GM23338 (cell line): Measurements from ENCODE around the gene DUSP8. TPM values are rescaled to one million over a fixed set of nuclear protein-coding genes. Genes with fewer than 3 reads are reported as not detected.

ENCODE experiments used
- ATAC-seq: fragments of 200-7000 bp; cut with Tn5 transposase; 3 replicates; pipeline ENCODE4 v1.9.1; 2020
- DNase-seq: peaks from one replicate; pipeline ENCODE4 v3.0.0-alpha.2; 2015; ENCODE audit warnings: low spot score
- H2AFZ ChIP-seq: fragments of 200-600 bp; sonication (generic); 2 replicates; pipeline ENCODE4 v1.8.0; 2016; ENCODE audit warnings: antibody characterized with exemption, mild to moderate bottlenecking, moderate library complexity
- H3F3A ChIP-seq: fragments of 200-600 bp; sonication (generic); replicated peaks from 2 replicates; pipeline ENCODE4 v1.8.0; 2017; ENCODE audit warnings: antibody characterized with exemption, mixed run types, low read depth
- H3K27ac ChIP-seq: fragments of 200-600 bp; sonication (generic); 2 replicates; pipeline ENCODE4 v1.6.1; 2016; ENCODE audit warnings: low read depth
- H3K27me3 ChIP-seq: fragments of 200-600 bp; sonication (generic); 2 replicates; pipeline ENCODE4 v1.8.0; 2016; ENCODE audit warnings: mild to moderate bottlenecking, mixed run types, moderate library complexity; ENCODE audit not compliant: insufficient read depth
- H3K36me3 ChIP-seq: fragments of 200-600 bp; sonication (generic); 2 replicates; pipeline ENCODE4 v1.8.0; 2016; ENCODE audit warnings: mild to moderate bottlenecking; ENCODE audit not compliant: insufficient read depth
- H3K4me1 ChIP-seq: fragments of 200-600 bp; sonication (generic); 2 replicates; pipeline ENCODE4 v1.8.0; 2016; ENCODE audit warnings: mild to moderate bottlenecking, moderate library complexity; ENCODE audit not compliant: insufficient read depth
- H3K4me2 ChIP-seq: fragments of 200-600 bp; sonication (generic); 2 replicates; pipeline ENCODE4 v1.7.1; 2017; ENCODE audit warnings: mixed run types
- H3K4me3 ChIP-seq: fragments of 200-600 bp; sonication (generic); 2 replicates; pipeline ENCODE4 v1.6.1; 2016; ENCODE audit warnings: mixed run types
- H3K79me2 ChIP-seq: fragments of 200-600 bp; sonication (generic); replicated peaks from 2 replicates; pipeline ENCODE4 v1.8.0; 2017; ENCODE audit warnings: mild to moderate bottlenecking; ENCODE audit not compliant: insufficient read depth
- H3K9me2 ChIP-seq: fragments of 200-600 bp; sonication (generic); 2 replicates; pipeline ENCODE4 v1.8.0; 2017; ENCODE audit not compliant: insufficient read depth
- H4K20me1 ChIP-seq: fragments of 200-600 bp; sonication (generic); replicated peaks from 2 replicates; pipeline ENCODE4 v1.8.0; 2017; ENCODE audit warnings: mild to moderate bottlenecking; ENCODE audit not compliant: insufficient read depth
- H3K27ac Mint-ChIP-seq: 2 replicates; pipeline ENCODE4 v1.8.0; 2020; ENCODE audit warnings: inconsistent platforms, mild to moderate bottlenecking, moderate library complexity, mixed read lengths
- H3K27me3 Mint-ChIP-seq: 3 replicates; pipeline ENCODE4 v1.8.0; 2022; ENCODE audit warnings: low read depth, mild to moderate bottlenecking, moderate library complexity, mixed read lengths, inconsistent platforms; ENCODE audit not compliant: insufficient read depth, poor library complexity
- H3K36me3 Mint-ChIP-seq: 3 replicates; pipeline ENCODE4 v1.8.0; 2021; ENCODE audit warnings: low read depth, mild to moderate bottlenecking, inconsistent platforms, moderate library complexity, mixed read lengths
- H3K4me1 Mint-ChIP-seq: 3 replicates; pipeline ENCODE4 v1.8.0; 2020; ENCODE audit warnings: mild to moderate bottlenecking, inconsistent platforms, mixed read lengths
- H3K4me3 Mint-ChIP-seq: 3 replicates; pipeline ENCODE4 v1.8.0; 2021; ENCODE audit warnings: moderate library complexity, mild to moderate bottlenecking, inconsistent platforms, mixed read lengths
- H3K9me3 Mint-ChIP-seq: 3 replicates; pipeline ENCODE4 v1.8.0; 2020; ENCODE audit warnings: moderate library complexity, mild to moderate bottlenecking, inconsistent platforms, mixed read lengths
- CREB1 ChIP-seq: fragments of 250-450 bp; sonication (Bioruptor Pico); IDR thresholded peaks from 2 replicates; pipeline ENCODE4 v1.5.0; 2020; ENCODE audit warnings: low read depth, mild to moderate bottlenecking, moderate library complexity
- EZH2 ChIP-seq: fragments of 200-600 bp; sonication (generic); IDR thresholded peaks from one replicate; pipeline ENCODE4 v1.8.0; 2017; ENCODE audit warnings: antibody characterized with exemption, mild to moderate bottlenecking, low read depth; ENCODE audit not compliant: unreplicated experiment
- EZH2phosphoT487 ChIP-seq: fragments of 200-600 bp; sonication (generic); IDR thresholded peaks from one replicate; pipeline ENCODE4 v1.8.1; 2018; ENCODE audit warnings: antibody characterized with exemption; ENCODE audit not compliant: unreplicated experiment
- JUNB ChIP-seq: IDR thresholded peaks from one replicate; pipeline ENCODE4 v1.6.1; 2016; ENCODE audit warnings: antibody characterized with exemption; ENCODE audit not compliant: unreplicated experiment
- POLR2AphosphoS5 ChIP-seq: IDR thresholded peaks from 2 replicates; pipeline ENCODE4 v1.6.1; 2016; ENCODE audit warnings: antibody characterized with exemption, low read depth
- STAT1 ChIP-seq: IDR thresholded peaks from one replicate; pipeline ENCODE4 v1.6.1; 2016; ENCODE audit warnings: antibody characterized with exemption; ENCODE audit not compliant: unreplicated experiment
- polyA plus RNA-seq: library from polyadenylated mRNA; unstranded; fragments of >200 nt; fragmentation: Nextera tagmentation; extraction: Ambion mirVana; gene quantifications from 2 replicates; pipeline ENCODE4 v1.2.1, GENCODE V29; 2016
- total RNA-seq: library from RNA; depleted of rRNA; stranded (reverse); fragments of >200 nt; shearing (Covaris generic); gene quantifications from 2 replicates; pipeline ENCODE4 v1.2.3, GENCODE V29; 2014
- TF ChIP-seq, protein P1 (sequence below), 2 experiments: fragments of 200-600 bp in 1 of 2; sonication (generic) in 1 of 2; conservative IDR thresholded peaks; 2 replicates each; pipeline versions ENCODE4 v1.5.1 to v1.6.1; 2016 to 2017; ENCODE audit warnings: antibody characterized with exemption in 2 of 2, low read depth in 2 of 2, mild to moderate bottlenecking in 2 of 2, moderate library complexity in 1 of 2
- TF ChIP-seq, protein P2 (sequence below): IDR thresholded peaks from 2 replicates; pipeline ENCODE4 v1.6.1; 2016; ENCODE audit warnings: antibody characterized with exemption
- TF ChIP-seq, protein P3 (sequence below): fragments of 250-450 bp; sonication (Bioruptor Pico); IDR thresholded peaks from 2 replicates; pipeline ENCODE4 v1.5.0; 2020; ENCODE audit warnings: mild to moderate bottlenecking, moderate library complexity

Gene DUSP8
- total and polyA plus RNA-seq, 2 experiments from 2014 or later: 1.1 TPM

DNA sequence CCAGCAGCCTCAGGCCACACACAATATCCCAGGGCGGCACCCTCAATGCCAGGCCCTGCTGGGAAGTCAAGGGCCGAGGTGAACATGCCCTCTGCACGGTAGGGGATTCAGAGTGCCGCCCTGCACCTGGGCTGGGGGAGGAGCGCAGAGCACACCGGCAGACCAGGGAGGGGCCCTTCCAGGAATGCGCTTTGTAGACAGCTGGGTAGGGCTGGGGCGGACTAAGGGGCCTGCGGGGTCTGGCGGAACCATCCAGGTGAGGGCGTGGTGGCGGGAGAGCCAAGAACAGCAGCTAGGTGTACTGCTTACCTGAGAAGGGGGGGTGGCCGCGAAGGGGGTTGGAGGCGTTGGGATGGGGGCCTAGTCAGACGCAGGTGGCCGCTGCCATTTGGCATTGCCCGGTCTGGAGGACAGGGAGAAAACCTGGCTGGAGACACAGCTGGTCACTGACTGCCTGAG lies 26.0 kb downstream of the DUSP8 start:
- Mint-ChIP-seq H3K4me3 (peak overlapping the region; percentile 63; the same call in 2 of the 3 replicates), H3K9me3 (no peaks in the 10 kb centered on the region), H3K27me3 (peaks cover 39% of the 10 kb centered on the region), H3K27ac (no peak overlapping the region), H3K36me3 (no peaks in the 10 kb centered on the region), H3K4me1 (peaks cover 5% of the 10 kb centered on the region; the same call in 2 of the 3 replicates)
- ATAC-seq (peak; percentile 60), DNase-seq (peak; percentile 83)
- peak overlapping the region; percentile 88 for H3K4me2 ChIP-seq
- no peaks in the 10 kb centered on the region for H4K20me1 ChIP-seq
- peaks cover 13% of the 10 kb centered on the region; the same call in 1 of the 2 replicates for H3K4me1 ChIP-seq
- TF ChIP-seq POLR2AphosphoS5: no peak
- TF ChIP-seq, protein P1, sequence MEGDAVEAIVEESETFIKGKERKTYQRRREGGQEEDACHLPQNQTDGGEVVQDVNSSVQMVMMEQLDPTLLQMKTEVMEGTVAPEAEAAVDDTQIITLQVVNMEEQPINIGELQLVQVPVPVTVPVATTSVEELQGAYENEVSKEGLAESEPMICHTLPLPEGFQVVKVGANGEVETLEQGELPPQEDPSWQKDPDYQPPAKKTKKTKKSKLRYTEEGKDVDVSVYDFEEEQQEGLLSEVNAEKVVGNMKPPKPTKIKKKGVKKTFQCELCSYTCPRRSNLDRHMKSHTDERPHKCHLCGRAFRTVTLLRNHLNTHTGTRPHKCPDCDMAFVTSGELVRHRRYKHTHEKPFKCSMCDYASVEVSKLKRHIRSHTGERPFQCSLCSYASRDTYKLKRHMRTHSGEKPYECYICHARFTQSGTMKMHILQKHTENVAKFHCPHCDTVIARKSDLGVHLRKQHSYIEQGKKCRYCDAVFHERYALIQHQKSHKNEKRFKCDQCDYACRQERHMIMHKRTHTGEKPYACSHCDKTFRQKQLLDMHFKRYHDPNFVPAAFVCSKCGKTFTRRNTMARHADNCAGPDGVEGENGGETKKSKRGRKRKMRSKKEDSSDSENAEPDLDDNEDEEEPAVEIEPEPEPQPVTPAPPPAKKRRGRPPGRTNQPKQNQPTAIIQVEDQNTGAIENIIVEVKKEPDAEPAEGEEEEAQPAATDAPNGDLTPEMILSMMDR (conservative IDR thresholded peaks at IDR 0.05; ENCODE audit: low read depth in 2 of 2): peak in 1 of 2 experiments; percentile 23; a peak in 2 of 4 replicates
- H3F3A ChIP-seq: no peaks in the 10 kb centered on the region
- H3K9me2 ChIP-seq: no peaks in the 10 kb centered on the region
- H3K27ac ChIP-seq: no peak overlapping the region
- peaks cover 50% of the 10 kb centered on the region for H3K27me3 ChIP-seq
- H3K79me2 ChIP-seq: no peaks in the 10 kb centered on the region
- H3K4me3 ChIP-seq: peak overlapping the region; percentile 60
- H3K36me3 ChIP-seq: no peaks in the 10 kb centered on the region
- H2AFZ ChIP-seq: peak overlapping the region; percentile 87; the same call in 1 of the 2 replicates

DNA sequence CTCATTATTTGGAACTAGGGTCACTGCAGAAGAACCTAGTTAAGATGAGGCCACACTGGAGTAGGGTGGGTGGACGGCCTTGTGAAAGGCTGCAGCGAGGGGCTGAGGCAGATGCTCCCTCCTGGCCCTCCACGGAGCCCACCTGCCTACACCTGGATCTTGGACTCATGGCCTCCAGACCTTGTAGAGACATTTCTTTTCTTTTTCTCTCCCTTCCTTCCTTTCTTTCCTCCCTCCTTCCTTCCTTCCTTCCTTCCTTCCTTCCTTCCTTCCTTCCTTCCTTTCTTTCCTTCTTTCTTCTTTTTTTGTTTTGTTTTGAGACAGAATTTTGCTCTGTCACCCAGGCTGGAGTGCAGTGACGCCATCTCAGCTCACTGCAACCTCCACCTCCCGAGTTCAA lies 26.6 kb downstream of the DUSP8 start:
- Histone ChIP-seq H3K27ac (no peak overlapping the region), H3K27me3 (peaks cover 50% of the 10 kb centered on the region), H3K79me2 (no peaks in the 10 kb centered on the region), H3K4me2 (peak overlapping the region; percentile 88; the same call in 1 of the 2 replicates), H3K4me1 (peaks cover 13% of the 10 kb centered on the region; the same call in 1 of the 2 replicates), H2AFZ (no peak overlapping the region; the same call in 1 of the 2 replicates), H3K36me3 (no peaks in the 10 kb centered on the region), H3K9me2 (no peaks in the 10 kb centered on the region), H3F3A (no peaks in the 10 kb centered on the region), H4K20me1 (no peaks in the 10 kb centered on the region), H3K4me3 (peak overlapping the region; percentile 60; the same call in 1 of the 2 replicates)
- Mint-ChIP-seq H3K4me1 (peaks cover 5% of the 10 kb centered on the region; the same call in 2 of the 3 replicates), H3K36me3 (no peaks in the 10 kb centered on the region), H3K4me3 (0 out of 3 replicates have a peak overlapping the region, but pooled peaks have one; percentile 63), H3K9me3 (no peaks in the 10 kb centered on the region), H3K27ac (no peak overlapping the region), H3K27me3 (peaks cover 42% of the 10 kb centered on the region)
- ATAC-seq: no peak
- DNase-seq: no peak
- TF ChIP-seq JUNB (no peak), CREB1 (CRISPR knock-in tag) (no peak), EZH2 (no peak), POLR2AphosphoS5 (no peak), STAT1 (no peak), EZH2phosphoT487 (no peak)
- TF ChIP-seq, protein P2, sequence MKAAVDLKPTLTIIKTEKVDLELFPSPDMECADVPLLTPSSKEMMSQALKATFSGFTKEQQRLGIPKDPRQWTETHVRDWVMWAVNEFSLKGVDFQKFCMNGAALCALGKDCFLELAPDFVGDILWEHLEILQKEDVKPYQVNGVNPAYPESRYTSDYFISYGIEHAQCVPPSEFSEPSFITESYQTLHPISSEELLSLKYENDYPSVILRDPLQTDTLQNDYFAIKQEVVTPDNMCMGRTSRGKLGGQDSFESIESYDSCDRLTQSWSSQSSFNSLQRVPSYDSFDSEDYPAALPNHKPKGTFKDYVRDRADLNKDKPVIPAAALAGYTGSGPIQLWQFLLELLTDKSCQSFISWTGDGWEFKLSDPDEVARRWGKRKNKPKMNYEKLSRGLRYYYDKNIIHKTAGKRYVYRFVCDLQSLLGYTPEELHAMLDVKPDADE: no peak
- TF ChIP-seq, protein P3, sequence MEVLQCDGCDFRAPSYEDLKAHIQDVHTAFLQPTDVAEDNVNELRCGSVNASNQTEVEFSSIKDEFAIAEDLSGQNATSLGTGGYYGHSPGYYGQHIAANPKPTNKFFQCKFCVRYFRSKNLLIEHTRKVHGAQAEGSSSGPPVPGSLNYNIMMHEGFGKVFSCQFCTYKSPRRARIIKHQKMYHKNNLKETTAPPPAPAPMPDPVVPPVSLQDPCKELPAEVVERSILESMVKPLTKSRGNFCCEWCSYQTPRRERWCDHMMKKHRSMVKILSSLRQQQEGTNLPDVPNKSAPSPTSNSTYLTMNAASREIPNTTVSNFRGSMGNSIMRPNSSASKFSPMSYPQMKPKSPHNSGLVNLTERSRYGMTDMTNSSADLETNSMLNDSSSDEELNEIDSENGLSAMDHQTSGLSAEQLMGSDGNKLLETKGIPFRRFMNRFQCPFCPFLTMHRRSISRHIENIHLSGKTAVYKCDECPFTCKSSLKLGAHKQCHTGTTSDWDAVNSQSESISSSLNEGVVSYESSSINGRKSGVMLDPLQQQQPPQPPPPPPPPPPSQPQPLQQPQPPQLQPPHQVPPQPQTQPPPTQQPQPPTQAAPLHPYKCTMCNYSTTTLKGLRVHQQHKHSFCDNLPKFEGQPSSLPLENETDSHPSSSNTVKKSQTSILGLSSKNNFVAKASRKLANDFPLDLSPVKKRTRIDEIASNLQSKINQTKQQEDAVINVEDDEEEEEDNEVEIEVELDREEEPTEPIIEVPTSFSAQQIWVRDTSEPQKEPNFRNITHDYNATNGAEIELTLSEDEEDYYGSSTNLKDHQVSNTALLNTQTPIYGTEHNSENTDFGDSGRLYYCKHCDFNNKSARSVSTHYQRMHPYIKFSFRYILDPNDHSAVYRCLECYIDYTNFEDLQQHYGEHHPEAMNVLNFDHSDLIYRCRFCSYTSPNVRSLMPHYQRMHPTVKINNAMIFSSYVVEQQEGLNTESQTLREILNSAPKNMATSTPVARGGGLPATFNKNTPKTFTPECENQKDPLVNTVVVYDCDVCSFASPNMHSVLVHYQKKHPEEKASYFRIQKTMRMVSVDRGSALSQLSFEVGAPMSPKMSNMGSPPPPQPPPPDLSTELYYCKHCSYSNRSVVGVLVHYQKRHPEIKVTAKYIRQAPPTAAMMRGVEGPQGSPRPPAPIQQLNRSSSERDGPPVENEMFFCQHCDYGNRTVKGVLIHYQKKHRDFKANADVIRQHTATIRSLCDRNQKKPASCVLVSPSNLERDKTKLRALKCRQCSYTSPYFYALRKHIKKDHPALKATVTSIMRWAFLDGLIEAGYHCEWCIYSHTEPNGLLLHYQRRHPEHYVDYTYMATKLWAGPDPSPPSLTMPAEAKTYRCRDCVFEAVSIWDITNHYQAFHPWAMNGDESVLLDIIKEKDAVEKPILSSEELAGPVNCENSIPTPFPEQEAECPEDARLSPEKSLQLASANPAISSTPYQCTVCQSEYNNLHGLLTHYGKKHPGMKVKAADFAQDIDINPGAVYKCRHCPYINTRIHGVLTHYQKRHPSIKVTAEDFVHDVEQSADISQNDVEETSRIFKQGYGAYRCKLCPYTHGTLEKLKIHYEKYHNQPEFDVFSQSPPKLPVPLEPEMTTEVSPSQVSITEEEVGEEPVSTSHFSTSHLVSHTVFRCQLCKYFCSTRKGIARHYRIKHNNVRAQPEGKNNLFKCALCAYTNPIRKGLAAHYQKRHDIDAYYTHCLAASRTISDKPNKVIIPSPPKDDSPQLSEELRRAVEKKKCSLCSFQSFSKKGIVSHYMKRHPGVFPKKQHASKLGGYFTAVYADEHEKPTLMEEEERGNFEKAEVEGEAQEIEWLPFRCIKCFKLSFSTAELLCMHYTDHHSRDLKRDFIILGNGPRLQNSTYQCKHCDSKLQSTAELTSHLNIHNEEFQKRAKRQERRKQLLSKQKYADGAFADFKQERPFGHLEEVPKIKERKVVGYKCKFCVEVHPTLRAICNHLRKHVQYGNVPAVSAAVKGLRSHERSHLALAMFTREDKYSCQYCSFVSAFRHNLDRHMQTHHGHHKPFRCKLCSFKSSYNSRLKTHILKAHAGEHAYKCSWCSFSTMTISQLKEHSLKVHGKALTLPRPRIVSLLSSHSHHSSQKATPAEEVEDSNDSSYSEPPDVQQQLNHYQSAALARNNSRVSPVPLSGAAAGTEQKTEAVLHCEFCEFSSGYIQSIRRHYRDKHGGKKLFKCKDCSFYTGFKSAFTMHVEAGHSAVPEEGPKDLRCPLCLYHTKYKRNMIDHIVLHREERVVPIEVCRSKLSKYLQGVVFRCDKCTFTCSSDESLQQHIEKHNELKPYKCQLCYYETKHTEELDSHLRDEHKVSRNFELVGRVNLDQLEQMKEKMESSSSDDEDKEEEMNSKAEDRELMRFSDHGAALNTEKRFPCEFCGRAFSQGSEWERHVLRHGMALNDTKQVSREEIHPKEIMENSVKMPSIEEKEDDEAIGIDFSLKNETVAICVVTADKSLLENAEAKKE (CRISPR knock-in tag): no peak
